RKO (cell line): ENCODE data around the gene TPBGL.

ENCODE experiments used
- DNase-seq: peaks from one replicate; pipeline ENCODE4 v3.0.0-alpha.2; 2016; ENCODE audit warnings: low spot score

The TPBGL gene

DNA sequence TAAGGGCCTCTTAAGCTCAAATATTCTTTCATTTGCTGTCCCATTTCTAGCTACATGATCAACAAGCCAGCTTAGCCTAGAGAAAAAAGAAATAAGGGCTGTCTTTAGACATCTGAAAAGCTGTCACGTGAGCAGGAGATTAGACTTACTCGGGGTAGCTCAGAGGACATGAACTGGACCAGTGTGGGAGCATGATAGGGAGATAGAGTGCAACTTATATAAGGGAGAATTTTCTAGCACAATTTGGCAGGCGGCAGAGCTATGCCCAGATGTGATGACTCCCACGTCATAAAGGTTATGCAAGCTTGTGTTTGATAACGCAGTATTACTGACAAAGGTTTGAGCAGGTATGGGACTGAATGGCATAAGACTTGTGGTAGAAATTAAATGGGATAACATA is 28.2 kb upstream of the TPBGL start:
- DNase-seq, result no peak

DNA sequence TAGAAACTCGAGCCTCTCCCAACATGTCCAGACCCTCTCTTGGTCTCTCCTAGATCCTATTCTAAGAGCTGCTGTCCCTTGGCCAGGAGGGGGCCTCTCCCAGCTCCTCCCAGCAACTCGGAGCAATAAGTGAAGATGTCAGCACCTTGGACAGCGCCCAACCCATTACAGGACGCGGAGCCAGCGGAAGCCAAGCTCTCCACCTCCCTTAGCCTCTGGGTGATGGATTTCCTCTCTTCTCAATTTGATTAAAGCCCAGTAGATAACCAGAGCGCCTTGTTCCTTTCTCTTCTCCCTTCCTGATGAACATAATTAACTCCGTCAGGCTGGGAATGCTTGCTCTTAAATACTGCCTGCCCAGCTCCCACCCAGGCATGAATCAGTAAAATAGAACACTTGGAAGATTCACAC is 26.2 kb upstream of the TPBGL start:
- peak; percentile 85 for DNase-seq

DNA sequence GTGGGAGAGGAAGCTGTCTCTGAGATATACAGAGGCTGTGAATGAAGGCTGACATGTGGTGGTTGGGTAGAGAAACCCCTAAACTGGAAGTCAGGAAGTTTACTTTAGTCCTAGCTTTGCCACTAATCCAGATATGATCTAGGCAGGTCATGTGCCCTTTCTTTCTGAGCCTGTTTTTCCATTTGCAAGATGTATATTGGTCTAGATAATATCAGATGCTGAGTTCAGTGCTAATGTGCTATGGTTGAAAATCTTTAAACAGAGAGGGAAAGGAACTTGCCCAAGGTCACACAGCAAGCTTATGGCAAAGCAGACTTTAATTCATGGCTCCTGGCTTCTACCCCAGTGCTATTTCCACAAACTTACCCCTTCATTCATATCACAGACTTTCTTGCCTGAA is 25.7 kb upstream of the TPBGL start:
- no peak for DNase-seq

DNA sequence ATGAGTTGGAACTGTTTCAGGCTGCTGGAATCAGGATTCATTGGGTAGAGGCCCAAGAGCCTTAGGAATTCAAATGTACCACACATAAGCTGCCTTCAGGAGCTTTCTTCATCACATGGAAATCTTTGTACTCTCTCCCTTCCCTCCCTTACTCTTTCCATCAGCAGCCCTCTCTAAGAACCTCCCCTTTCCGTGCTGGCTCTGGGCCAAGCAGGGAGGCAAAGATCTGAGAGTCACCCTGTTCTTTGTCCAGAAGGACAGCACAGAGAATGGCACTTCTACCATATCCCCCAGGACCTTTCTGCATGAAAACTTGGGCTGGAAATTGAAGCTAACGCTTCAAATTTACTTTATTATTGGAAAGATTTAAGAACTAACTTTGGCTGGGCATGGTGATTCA is 20.7 kb upstream of the TPBGL start:
- DNase-seq, result no peak

DNA sequence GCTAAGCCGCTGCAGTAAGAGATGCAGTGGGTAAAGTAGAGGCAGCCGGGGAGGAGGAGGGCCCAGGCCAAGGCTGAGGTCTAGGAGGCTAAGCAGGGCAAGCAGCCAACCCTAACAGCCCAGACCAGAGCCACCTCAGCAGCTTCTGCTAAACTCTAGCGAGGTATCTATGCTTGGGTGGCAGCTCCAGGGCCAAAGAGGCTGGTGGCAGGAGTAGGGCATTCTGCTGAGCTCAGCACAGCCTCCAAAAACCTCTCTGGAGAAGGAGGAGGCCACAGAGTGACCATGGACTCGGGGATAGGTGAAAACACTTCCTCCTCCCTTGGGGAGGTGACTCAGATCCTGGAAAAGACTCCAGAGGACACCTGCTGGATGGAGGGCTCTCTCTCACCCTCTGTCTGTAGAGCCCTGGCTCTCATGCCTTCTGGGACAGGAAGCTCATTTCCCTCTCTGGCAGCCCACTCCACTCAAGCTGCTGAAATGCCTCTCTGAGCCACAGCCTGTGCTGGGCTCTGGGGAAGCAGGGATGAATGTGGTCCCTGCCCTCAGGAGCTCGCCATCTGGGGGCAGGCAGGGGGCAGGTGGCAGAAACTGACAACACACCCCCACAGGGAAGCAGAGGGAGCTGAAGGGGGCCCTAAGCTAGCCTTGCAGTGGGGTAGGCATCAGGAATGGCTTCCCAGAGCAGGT is 16.5 kb upstream of the TPBGL start:
- peak; percentile 41 for DNase-seq

GRCh38 chr11:75225794-75226193 is 14.8 kb upstream of the TPBGL start:
- no peak for DNase-seq

DNA sequence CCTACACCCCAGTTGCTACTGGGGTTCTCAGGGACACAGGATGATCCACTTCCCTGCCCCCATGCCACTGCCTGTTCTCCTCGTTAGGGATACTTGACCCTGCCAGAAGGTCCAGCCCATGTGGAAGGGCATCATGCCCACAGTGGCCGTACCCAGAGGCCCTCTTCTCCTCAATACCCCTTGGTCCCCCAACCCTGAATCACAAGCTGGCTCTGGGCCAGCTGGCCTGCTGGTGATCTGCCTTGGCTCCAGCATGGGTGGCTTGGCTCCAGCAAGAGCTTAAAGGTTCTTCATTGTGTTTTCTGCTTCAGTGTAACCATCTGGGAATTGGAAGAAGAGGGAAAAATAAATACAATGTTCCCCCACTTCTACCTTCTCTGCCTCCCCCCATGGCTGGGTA is 11.1 kb upstream of the TPBGL start:
- DNase-seq, result no peak

GRCh38 chr11:75230621-75231020 is 10.0 kb upstream of the TPBGL start:
- no peak for DNase-seq

DNA sequence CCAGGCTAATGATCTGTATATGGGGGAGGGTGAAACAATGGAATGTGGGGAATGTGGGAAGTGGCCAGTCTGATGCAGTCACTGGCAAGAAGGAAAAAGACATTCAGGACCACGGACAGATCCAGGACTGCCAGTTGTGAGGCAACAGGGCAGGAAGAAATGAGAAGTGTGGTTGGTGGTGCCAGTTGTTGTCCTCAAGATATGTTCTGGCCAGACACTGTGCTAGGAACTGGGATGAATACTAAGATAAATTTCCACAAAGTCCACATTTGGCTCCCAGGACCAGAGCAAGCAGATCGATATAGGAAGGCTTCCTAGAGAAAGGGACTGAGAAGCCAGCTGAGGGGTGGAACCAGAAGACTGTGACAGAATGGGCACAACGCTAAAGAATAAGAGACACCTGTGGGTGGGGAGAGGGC is 6.8 kb upstream of the TPBGL start:
- DNase-seq, result peak; percentile 75

GRCh38 chr11:75236062-75236461 is 4.5 kb upstream of the TPBGL start:
- DNase-seq, result no peak

- DNase-seq, result no peak
Observed at GRCh38 chr11:75237050-75237449, 3.5 kb upstream of the TPBGL start.

DNA sequence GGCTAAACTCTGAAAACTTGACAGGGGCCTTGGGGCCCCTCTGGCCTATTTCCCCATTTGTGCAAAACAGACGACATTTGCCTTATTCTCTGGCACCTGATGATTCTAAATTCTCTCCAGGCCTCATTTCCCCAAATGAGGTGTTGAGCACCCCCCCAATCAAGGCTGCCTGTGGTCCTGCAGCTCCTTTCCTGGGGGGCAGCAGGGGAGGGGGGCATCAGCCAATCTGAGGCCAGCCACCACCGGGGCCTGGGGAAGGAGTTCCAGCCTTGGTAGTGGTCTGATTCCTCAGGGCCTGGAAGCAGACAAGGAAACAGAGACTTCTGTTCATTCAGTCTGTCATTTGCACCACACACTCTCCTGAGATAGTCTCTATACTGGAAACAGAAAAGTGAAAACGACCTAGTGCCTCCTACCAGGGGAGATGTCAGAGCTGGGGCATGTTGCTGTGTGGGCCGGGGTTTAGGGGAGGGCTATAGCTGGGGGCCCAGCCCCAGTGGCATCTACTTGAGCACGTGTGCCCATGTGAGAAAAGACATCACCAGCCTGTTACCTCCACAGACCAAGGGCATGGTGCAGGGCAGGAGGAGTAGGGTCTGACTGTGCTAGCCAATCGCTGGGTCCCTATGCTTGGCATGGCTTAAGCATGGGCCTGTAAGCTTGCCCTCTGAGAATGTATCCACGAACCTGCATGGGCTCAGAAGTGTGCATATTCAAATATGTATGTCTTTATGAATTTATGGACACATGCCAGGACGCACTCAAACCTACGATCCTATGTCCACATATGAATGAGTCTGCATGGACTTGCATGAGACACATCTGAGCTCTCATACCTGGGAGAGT is 1.8 kb upstream of the TPBGL start:
- DNase-seq, result no peak

- DNase-seq, result no peak
Observed at GRCh38 chr11:75239531-75240290, 863 bp upstream of the TPBGL start.

DNA sequence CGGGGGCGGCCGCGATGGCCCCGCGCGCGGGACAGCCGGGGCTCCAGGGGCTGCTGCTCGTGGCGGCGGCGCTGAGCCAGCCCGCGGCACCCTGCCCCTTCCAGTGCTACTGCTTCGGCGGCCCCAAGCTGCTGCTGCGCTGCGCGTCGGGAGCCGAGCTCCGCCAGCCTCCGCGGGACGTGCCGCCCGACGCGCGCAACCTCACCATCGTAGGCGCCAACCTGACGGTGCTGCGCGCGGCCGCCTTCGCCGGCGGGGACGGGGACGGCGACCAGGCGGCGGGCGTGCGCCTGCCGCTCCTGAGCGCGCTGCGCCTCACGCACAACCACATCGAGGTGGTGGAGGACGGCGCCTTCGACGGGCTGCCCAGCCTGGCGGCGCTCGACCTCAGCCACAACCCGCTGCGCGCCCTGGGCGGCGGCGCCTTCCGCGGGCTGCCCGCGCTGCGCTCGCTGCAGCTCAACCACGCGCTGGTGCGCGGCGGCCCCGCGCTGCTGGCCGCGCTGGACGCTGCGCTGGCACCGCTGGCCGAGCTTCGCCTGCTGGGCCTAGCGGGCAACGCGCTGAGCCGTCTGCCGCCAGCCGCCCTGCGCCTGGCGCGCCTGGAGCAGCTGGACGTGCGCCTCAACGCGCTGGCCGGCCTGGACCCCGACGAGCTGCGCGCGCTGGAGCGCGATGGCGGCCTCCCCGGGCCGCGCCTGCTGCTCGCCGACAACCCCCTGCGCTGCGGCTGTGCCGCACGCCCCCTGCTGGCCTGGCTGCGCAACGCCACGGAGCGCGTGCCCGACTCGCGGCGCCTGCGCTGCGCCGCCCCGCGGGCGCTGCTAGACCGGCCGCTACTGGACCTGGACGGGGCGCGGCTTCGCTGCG is 697 bp downstream of the TPBGL start:
- no peak for DNase-seq

DNA sequence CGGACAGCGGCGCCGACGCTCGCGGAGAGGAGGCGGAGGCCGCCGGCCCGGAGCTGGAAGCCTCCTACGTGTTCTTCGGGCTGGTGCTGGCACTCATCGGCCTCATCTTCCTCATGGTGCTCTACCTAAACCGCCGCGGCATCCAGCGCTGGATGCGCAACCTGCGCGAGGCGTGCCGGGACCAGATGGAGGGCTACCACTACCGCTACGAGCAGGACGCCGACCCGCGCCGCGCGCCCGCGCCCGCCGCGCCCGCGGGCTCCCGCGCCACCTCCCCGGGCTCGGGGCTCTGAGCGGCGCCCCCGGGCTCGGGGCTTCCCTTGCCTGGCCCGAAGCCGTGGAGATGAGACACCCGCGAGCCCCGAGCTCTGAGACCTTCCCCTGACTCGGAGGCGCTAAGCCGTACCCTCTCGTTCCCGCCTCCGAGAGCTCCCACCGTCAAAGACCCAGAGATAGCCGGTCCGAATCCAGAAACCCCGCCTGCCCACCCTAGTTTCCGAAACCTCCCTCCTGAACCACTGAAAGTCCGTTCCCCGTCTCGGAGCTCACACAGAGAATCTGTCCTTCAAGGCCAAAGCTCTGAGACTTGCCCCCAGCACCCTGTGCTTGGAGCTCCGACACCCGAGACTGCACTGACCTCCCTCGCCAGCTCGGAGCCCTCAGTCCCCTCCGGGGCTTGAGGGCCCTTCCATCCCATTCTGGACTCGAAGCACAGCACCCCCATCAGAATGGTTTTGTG is 1.5 kb downstream of the TPBGL start:
- DNase-seq, result no peak

- DNase-seq, result no peak
Observed at GRCh38 chr11:75242722-75243600, 2.4 kb downstream of the TPBGL start.

- no peak for DNase-seq
Observed at GRCh38 chr11:75244052-75244814, 3.7 kb downstream of the TPBGL start.

DNA sequence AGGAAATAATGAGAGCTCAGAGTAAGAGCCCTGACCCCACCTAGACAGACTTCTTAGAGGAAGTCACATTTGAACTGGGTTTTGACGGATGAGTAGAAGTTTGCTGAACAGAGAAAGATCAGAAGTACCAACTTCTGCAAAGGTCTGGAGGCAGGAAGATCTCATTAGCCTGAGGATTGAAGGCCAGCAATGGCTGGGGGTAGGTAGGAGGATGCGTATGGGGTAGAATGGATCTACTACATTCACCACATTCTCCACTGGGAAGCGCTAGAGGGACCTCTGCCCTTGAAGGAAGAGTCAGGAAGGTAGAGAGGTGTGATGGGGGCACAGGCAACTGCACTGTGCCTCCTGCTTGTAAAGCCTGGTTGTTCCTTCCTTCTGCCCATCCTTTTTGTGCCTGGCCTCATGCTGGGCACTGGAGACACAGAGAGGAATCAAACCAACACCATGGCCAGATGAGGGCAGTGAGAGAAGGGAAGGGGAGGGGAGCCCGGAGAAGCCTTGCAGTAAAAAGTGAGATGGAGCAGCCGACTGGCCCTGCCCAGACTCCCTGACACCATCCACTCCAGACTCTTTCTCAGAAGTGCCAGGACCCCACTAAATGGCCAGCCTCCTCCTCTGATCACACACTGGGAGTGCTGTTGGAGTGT is 4.9 kb downstream of the TPBGL start:
- DNase-seq, result no peak
